Mucosa of descending colon (tissue), 3 donors: ENCODE measurements around the gene EID2B. TPM values are rescaled to one million over a fixed set of nuclear protein-coding genes. Genes with fewer than 3 reads are reported as not detected.

Source experiments
- ATAC-seq: fragments of 200-7000 bp; cut with Tn5 transposase; one replicate; pipeline ENCODE4 v1.9.1; 2020; ENCODE audit warnings: mild to moderate bottlenecking, moderate library complexity
- DNase-seq, 3 donors: peaks; one replicate each; pipeline ENCODE4 v3.0.0-alpha.2; 2020
- H3K36me3 ChIP-seq: fragments of 200-600 bp; one replicate; pipeline ENCODE4 v1.8.0; 2021; ENCODE audit warnings: low read depth, mild to moderate bottlenecking
- H3K4me1 ChIP-seq: fragments of 200-600 bp; one replicate; pipeline ENCODE4 v1.8.0; 2021; ENCODE audit warnings: low read depth, mild to moderate bottlenecking
- H3K4me3 ChIP-seq: fragments of 200-600 bp; one replicate; pipeline ENCODE4 v1.8.0; 2021; ENCODE audit warnings: mild to moderate bottlenecking
- H3K9me3 ChIP-seq: fragments of 200-600 bp; one replicate; pipeline ENCODE4 v1.8.0; 2021; ENCODE audit warnings: mild to moderate bottlenecking
- CTCF ChIP-seq: fragments of 200-600 bp; IDR thresholded peaks from one replicate; pipeline ENCODE4 v1.8.0; 2022; ENCODE audit warnings: antibody characterized with exemption, mild to moderate bottlenecking
- intact Hi-C, 2 donors: fragments of 100-400 bp; cut with DNase I in 1 of 2; cut with micrococcal nuclease in 1 of 2; formaldehyde crosslinking; loops; one replicate each; pipeline versions ENCODE4 v1.11.0 to v1.11.1; 2022; cut with DNase I, micrococcal nuclease
- total RNA-seq, 3 donors: library from RNA; stranded (reverse); fragmentation: NEBNext Ultra II Directional in 2 of 3; extraction: Animal tissue kit (Norgen Biotek cat#: 25700) in 2 of 3; gene quantifications; one replicate each; pipeline versions ENCODE4 v1.2.1 to v1.2.4, GENCODE V29; 2021 to 2023
- donor health status: DM: no; HTN: no; CAD: no; lungs with moderate emphysema.
- donor health status: DM: no; HTN: no; CAD: no.
- donor health status: DM: no; HTN: yes; CAD: no.

EID2B gene
- total RNA-seq, 3 donors from 2014 or later = 0.20 to 4.2 (median 0.72) TPM

GRCh38 chr19:39514840-39515550 lies 17.7 kb downstream of the EID2B start, which contains the start of gene SELENOV:
Gene SELENOV (plus strand): TSS chr19:39515139. CDS start chr19:39515213, 74 bp downstream.
- Histone ChIP-seq H3K36me3 (no peaks in the 10 kb centered on the region), H3K4me3 (no peak within 1 kb of the TSS), H3K4me1 (peaks cover 11% of the 10 kb centered on the region), H3K9me3 (no peaks in the 10 kb centered on the region)
- ATAC-seq (no peak), DNase-seq (no peak)
- no peak for TF ChIP-seq CTCF
- intact Hi-C loops = no loop called here

- ATAC-seq = no peak
- intact Hi-C loops = no loop called here
Observed at GRCh38 chr19:39512988-39513387, 19.7 kb downstream of the EID2B start.

GRCh38 chr19:39509233-39509632 lies 23.4 kb downstream of the EID2B start:
- Histone ChIP-seq H3K4me3 (no peak overlapping the region), H3K4me1 (peaks cover 8% of the 10 kb centered on the region), H3K9me3 (no peaks in the 10 kb centered on the region), H3K36me3 (no peaks in the 10 kb centered on the region)
- intact Hi-C loops = no loop called here
- TF ChIP-seq CTCF = no peak
- ATAC-seq = no peak
- DNase-seq = no peak

More at GRCh38 chr19:39512988-39513387, 19.7 kb downstream of the EID2B start:
- Histone ChIP-seq H3K9me3 (no peaks in the 10 kb centered on the region), H3K4me1 (peaks cover 11% of the 10 kb centered on the region), H3K36me3 (no peaks in the 10 kb centered on the region), H3K4me3 (no peak overlapping the region)
- DNase-seq = no peak
- no peak for TF ChIP-seq CTCF

GRCh38 chr19:39508629-39509028 lies 24.0 kb downstream of the EID2B start:
- no peak for TF ChIP-seq CTCF
- Histone ChIP-seq H3K9me3 (no peaks in the 10 kb centered on the region), H3K36me3 (no peaks in the 10 kb centered on the region), H3K4me1 (peaks cover 8% of the 10 kb centered on the region), H3K4me3 (no peak overlapping the region)
- intact Hi-C loops = no loop called here
- DNase-seq (no peak), ATAC-seq (no peak)

GRCh38 chr19:39507715-39508364 lies 24.8 kb downstream of the EID2B start:
- Histone ChIP-seq H3K9me3 (no peaks in the 10 kb centered on the region), H3K4me1 (peaks cover 8% of the 10 kb centered on the region), H3K4me3 (no peak overlapping the region), H3K36me3 (no peaks in the 10 kb centered on the region)
- ATAC-seq (no peak), DNase-seq (no peak)
- TF ChIP-seq CTCF = no peak
- intact Hi-C loops = no loop called here
